Right kidney (tissue), 1 donor: Measurements from ENCODE around the gene PCDH7.

ENCODE experiments used
- DNase-seq: peaks from one replicate; pipeline ENCODE4 v3.0.0-alpha.2; 2016

Gene PCDH7

GRCh38 chr4:30723201-30723955 is 3.2 kb downstream of the PCDH7 start:
- peak; percentile 16 for DNase-seq

GRCh38 chr4:30724247-30724646 is 4.1 kb downstream of the PCDH7 start:
- DNase-seq = no peak

GRCh38 chr4:30725562-30725961 is 5.4 kb downstream of the PCDH7 start:
- DNase-seq = no peak

- no peak for DNase-seq
These were observed 6.0 kb downstream of the PCDH7 start for GRCh38 chr4:30726090-30726675.

- no peak for DNase-seq
These were observed 7.2 kb downstream of the PCDH7 start for GRCh38 chr4:30727409-30727808.

- no peak for DNase-seq
These were observed 8.1 kb downstream of the PCDH7 start for GRCh38 chr4:30728311-30728710.

- no peak for DNase-seq
These were observed 23.7 kb downstream of the PCDH7 start for GRCh38 chr4:30743897-30744296.

GRCh38 chr4:30744386-30744785 is 24.2 kb downstream of the PCDH7 start:
- DNase-seq = no peak

GRCh38 chr4:30744957-30745640 is 24.9 kb downstream of the PCDH7 start:
- no peak for DNase-seq

- no peak for DNase-seq
These were observed 26.6 kb downstream of the PCDH7 start for GRCh38 chr4:30746735-30747134.

- no peak for DNase-seq
These were observed 33.1 kb downstream of the PCDH7 start for GRCh38 chr4:30753316-30753715.

- DNase-seq = no peak
These were observed 33.9 kb downstream of the PCDH7 start for GRCh38 chr4:30754021-30754420.

- no peak for DNase-seq
These were observed 35.2 kb downstream of the PCDH7 start for GRCh38 chr4:30755346-30755745.

GRCh38 chr4:30756553-30756952 is 36.4 kb downstream of the PCDH7 start:
- DNase-seq = no peak

- no peak for DNase-seq
These were observed 37.2 kb downstream of the PCDH7 start for GRCh38 chr4:30757357-30757756.

GRCh38 chr4:30760551-30760950 is 40.4 kb downstream of the PCDH7 start:
- no peak for DNase-seq

GRCh38 chr4:30763321-30763727 is 43.2 kb downstream of the PCDH7 start:
- DNase-seq = no peak

GRCh38 chr4:30765022-30765421 is 44.9 kb downstream of the PCDH7 start:
- no peak for DNase-seq

GRCh38 chr4:30767147-30767845 is 47.1 kb downstream of the PCDH7 start:
- DNase-seq = no peak

- DNase-seq = no peak
These were observed 48.1 kb downstream of the PCDH7 start for GRCh38 chr4:30768277-30768676.

- DNase-seq = no peak
These were observed 48.9 kb downstream of the PCDH7 start for GRCh38 chr4:30769093-30769492.

- no peak for DNase-seq
These were observed 49.9 kb downstream of the PCDH7 start for GRCh38 chr4:30770049-30770549.

- no peak for DNase-seq
These were observed 50.6 kb downstream of the PCDH7 start for GRCh38 chr4:30770812-30771211.
